ENCODE data around the gene ARID4A. TPM values are rescaled to one million over a fixed set of nuclear protein-coding genes. Genes with fewer than 3 reads are reported as not detected.
"Not testable (repeated sequence)": the region's sequence is repeated elsewhere in the genome, so short reads cannot be mapped to it uniquely, and the experiment has no call there.

Gene ARID4A
- 2.7 and 8.6 TPM in 2 replicates for total RNA-seq

- no peak for TF ChIP-seq CTCF (conservative IDR thresholded peaks at IDR 0.05; ENCODE audit: low read depth, low read length)
- no peak for DNase-seq (ENCODE audit: low read depth)
- peak within 1 kb of the TSS; percentile 86 for H3K4me3 ChIP-seq (ENCODE audit: low read depth, low read length)
Measured at GRCh38 chr14:58298477-58299400, at the start of gene ARID4A. ARID4A (plus strand) TSS chr14:58298555; CDS start chr14:58299855, 1,300 bp downstream.

- no peak for TF ChIP-seq CTCF (conservative IDR thresholded peaks at IDR 0.05; ENCODE audit: low read depth, low read length)
- DNase-seq (ENCODE audit: low read depth) = no peak
- H3K4me3 ChIP-seq (ENCODE audit: low read depth, low read length) = no peak overlapping the region
Measured at GRCh38 chr14:58249611-58250010, 48.7 kb upstream of the ARID4A start.

GRCh38 chr14:58258156-58258555 is 40.2 kb upstream of the ARID4A start:
- no peak for DNase-seq (ENCODE audit: low read depth)

GRCh38 chr14:58262005-58262404 is 36.4 kb upstream of the ARID4A start:
- not testable (repeated sequence) for H3K4me3 ChIP-seq (ENCODE audit: low read depth, low read length); DNase-seq (ENCODE audit: low read depth)

More at GRCh38 chr14:58258156-58258555, 40.2 kb upstream of the ARID4A start:
- H3K4me3 ChIP-seq (ENCODE audit: low read depth, low read length) = no peak overlapping the region
- TF ChIP-seq CTCF (conservative IDR thresholded peaks at IDR 0.05; ENCODE audit: low read depth, low read length) = peak; percentile 12

- DNase-seq (ENCODE audit: low read depth) = no peak
- TF ChIP-seq CTCF (conservative IDR thresholded peaks at IDR 0.05; ENCODE audit: low read depth, low read length) = no peak
Measured at GRCh38 chr14:58265401-58265800, 33.0 kb upstream of the ARID4A start.

GRCh38 chr14:58270628-58271027 is 27.7 kb upstream of the ARID4A start:
- H3K4me3 ChIP-seq (ENCODE audit: low read depth, low read length) = no peak overlapping the region
- no peak for DNase-seq (ENCODE audit: low read depth)
- TF ChIP-seq CTCF (conservative IDR thresholded peaks at IDR 0.05; ENCODE audit: low read depth, low read length) = no peak

More at GRCh38 chr14:58265401-58265800, 33.0 kb upstream of the ARID4A start:
- no peak overlapping the region for H3K4me3 ChIP-seq (ENCODE audit: low read depth, low read length)

- DNase-seq (ENCODE audit: low read depth) = peak; percentile 59
- peak; percentile 58 for TF ChIP-seq CTCF (conservative IDR thresholded peaks at IDR 0.05; ENCODE audit: low read depth, low read length)
- no peak overlapping the region for H3K4me3 ChIP-seq (ENCODE audit: low read depth, low read length)
Measured at GRCh38 chr14:58272588-58273372, 25.6 kb upstream of the ARID4A start.
